AG09319 (cell line): ENCODE measurements around the gene DCST1.
"Not testable (repeated sequence)": the region's sequence is repeated elsewhere in the genome, so short reads cannot be mapped to it uniquely, and the experiment has no call there.

Experiments used
- DNase-seq: peaks from one replicate; pipeline ENCODE4 v3.0.0-alpha.2; 2010; ENCODE audit warnings: low read depth; ENCODE audit errors: extremely low read depth
- CTCF ChIP-seq: IDR thresholded peaks from 2 replicates; pipeline ENCODE4 v1.5.1; 2011; ENCODE audit warnings: low read depth, mild to moderate bottlenecking, inconsistent platforms, low read length, moderate library complexity

The DCST1 gene

DNA sequence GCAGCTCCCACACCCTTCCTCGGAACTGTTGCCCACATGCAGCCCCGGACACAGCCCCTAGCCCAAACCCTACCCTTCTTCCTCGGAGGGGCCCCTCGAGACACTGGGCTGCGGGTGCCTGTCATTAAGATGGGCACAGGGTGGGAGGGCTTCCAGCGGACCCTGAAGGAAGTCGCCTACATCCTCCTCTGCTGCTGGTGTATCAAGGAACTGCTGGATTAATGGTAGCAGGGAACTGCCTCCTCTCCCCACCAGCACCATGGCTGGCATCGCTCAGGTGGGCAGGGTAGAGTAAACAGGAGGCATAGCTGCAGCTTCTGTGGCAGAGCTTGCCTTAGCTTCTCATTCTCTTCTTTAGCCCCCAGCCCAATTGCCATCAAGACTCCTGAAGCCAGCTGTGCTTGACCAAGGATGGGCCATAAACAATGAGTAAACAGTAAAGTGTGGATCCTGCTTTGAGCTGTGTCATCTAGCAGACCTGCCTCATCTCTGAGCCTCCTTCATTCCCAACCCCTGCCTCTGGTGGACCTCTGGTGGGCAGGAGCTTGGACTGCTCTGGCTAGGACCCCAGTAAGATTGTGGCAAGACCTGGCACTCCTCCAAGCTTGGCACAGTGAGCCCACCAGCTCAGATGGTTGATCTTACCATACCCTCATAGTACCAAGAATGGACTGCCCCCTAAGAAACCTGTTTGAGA lies 39.9 kb upstream of the DCST1 start, which contains the start of gene LENEP:
TSS of gene LENEP (plus strand) at position 15 of the 697 bp plus-strand sequence. CDS start at position 37, 22 bp downstream.
- no peak for TF ChIP-seq CTCF
- no peak for DNase-seq

DNA sequence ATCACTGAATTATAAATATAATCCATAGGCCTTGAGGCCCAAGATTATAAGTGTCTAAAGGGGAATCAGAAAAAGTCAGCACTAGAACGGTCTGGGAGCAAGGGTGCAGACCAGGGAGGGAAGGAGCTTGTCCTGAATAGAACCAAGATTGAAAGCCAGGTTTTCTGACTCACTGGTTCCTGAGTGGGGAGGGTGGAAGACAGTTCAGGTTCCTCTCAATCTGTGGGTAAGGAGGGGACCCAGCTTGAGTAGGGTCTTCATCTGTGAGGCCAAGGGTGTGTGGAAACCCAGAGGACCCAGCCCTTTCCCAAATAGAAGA lies 39.4 kb upstream of the DCST1 start:
- no peak for DNase-seq

GRCh38 chr1:154994591-154994990 lies 39.0 kb upstream of the DCST1 start:
- DNase-seq: no peak
- no peak for TF ChIP-seq CTCF

More for the DNA sequence above, 39.4 kb upstream of the DCST1 start:
- TF ChIP-seq CTCF: no peak

- TF ChIP-seq CTCF: peak; percentile 61
- DNase-seq: not testable (repeated sequence)
These were observed 38.2 kb upstream of the DCST1 start for GRCh38 chr1:154995301-154995983.

GRCh38 chr1:154996966-154997701 lies 36.5 kb upstream of the DCST1 start:
- TF ChIP-seq CTCF: no peak
- DNase-seq: no peak

DNA sequence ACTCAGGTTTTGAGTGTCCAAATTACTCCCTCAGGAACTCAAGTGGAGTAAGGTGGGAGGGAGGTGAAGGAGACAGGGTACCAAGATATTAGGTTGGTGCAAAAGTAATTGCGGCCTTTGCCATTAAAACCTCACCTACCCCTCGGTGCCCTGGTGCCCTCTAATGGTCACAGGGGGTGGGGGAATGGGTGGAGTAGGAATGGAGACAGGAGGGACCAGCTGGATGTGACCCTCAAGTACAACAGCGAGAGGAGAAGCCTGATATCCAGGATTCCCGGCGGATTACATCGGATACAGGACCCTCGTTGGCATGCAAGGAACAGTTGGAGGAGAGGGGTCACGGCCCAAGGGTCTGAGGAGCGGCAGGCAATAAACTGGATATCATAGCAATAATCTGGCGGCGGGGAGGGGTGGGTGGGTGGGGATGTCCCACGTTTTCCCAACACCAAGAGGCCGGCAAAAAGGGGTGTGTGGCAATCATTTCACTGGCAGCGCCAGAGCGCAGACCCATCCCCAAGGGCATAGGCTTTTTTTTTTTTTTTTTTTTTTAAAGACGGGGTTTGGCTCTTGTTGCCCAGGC lies 35.3 kb upstream of the DCST1 start:
- DNase-seq: no peak
- TF ChIP-seq CTCF: no peak
